Transverse colon (tissue), 4 donors: ENCODE measurements around the gene ZG16B. TPM values are rescaled to one million over a fixed set of nuclear protein-coding genes. Genes with fewer than 3 reads are reported as not detected.
A peak's percentile ranks its signal among the peaks of the same experiment; 100 is the strongest.

Experiments
- DNase-seq: peaks from one replicate; pipeline ENCODE4 v3.0.0-alpha.2; 2019
- H3K27ac ChIP-seq, 4 donors: fragments of 200-600 bp; sonication (generic); 2 replicates each; pipeline ENCODE4 v1.5.1; 2016 to 2018; ENCODE audit warnings: inconsistent platforms in 4 of 4
- H3K27me3 ChIP-seq: fragments of 200-600 bp; sonication (generic); 2 replicates; pipeline ENCODE4 v1.5.1; 2017; ENCODE audit warnings: inconsistent platforms
- H3K36me3 ChIP-seq, 4 donors: fragments of 200-600 bp; sonication (generic); 2 replicates each; pipeline ENCODE4 v1.5.1; 2017 to 2019; ENCODE audit warnings: inconsistent platforms in 4 of 4
- H3K4me1 ChIP-seq, 4 donors: fragments of 200-600 bp; sonication (generic); 2 replicates each; pipeline ENCODE4 v1.5.1; 2017 to 2020; ENCODE audit warnings: inconsistent platforms in 4 of 4
- H3K4me3 ChIP-seq, 4 donors: fragments of 200-600 bp; sonication (generic); 1 replicate in 1 of 4; 2 replicates in 3 of 4; pipeline versions ENCODE4 v1.5.1 to v1.6.1; 2017 to 2019; ENCODE audit warnings: inconsistent platforms in 4 of 4
- H3K9me3 ChIP-seq, 2 donors: fragments of 200-600 bp; sonication (generic); 2 replicates each; pipeline ENCODE4 v1.5.1; 2017 to 2019; ENCODE audit warnings: inconsistent platforms in 2 of 2
- CTCF ChIP-seq, 5 experiments: fragments of 200-600 bp in 3 of 5; fragments of 450-650 bp in 2 of 5; sonication (generic) in 3 of 5; IDR thresholded peaks; 1 replicate in 2 of 5; 2 replicates in 3 of 5; pipeline ENCODE4 v1.5.1; 2016 to 2017; ENCODE audit warnings: antibody characterized with exemption in 5 of 5, inconsistent platforms in 3 of 5, mild to moderate bottlenecking in 2 of 5, moderate library complexity in 1 of 5
- EP300 ChIP-seq: sonication (generic); formaldehyde crosslinking; IDR thresholded peaks from one replicate; pipeline ENCODE4 v1.6.1; 2017; ENCODE audit warnings: antibody characterized with exemption, low read depth
- POLR2A ChIP-seq: fragments of 450-650 bp; IDR thresholded peaks from one replicate; pipeline ENCODE4 v1.6.1; 2016; ENCODE audit warnings: antibody characterized with exemption, mild to moderate bottlenecking, moderate library complexity
- POLR2AphosphoS5 ChIP-seq, 3 donors: sonication (generic); formaldehyde crosslinking; IDR thresholded peaks; one replicate each; pipeline ENCODE4 v1.6.1; 2016; ENCODE audit warnings: antibody characterized with exemption in 3 of 3
- WGBS, 2 donors: methylation state at CpG; one replicate each; pipeline ENCODE4 v1.1.5; 2018; ENCODE audit warnings: low coverage in 1 of 2; 5-methylcytosine and 5-hydroxymethylcytosine counted together
- in situ Hi-C, 4 donors: fragments of 200-750 bp; cut with MboI; loops; one replicate each; pipeline versions ENCODE4 v1.15.0 to v1.15.1; 2017; ENCODE audit warnings: low sequenced_read_pairs in 3 of 4, low pct_ligation_motif_present in 1 of 4, low pct_unique_long_range_greater_than_20kb in 1 of 4
- intact Hi-C: fragments of 100-400 bp; cut with DNase I; formaldehyde crosslinking; loops from one replicate; pipeline ENCODE4 v1.15.1; 2023; ENCODE audit warnings: low total_unique reads
- total RNA-seq, 4 donors: library from RNA; depleted of rRNA; stranded (reverse); fragments of >200 nt; gene quantifications; one replicate each; pipeline ENCODE4 v1.1.0, GENCODE V29; 2016

The ZG16B gene
- total RNA-seq, 4 donors from 2014 or later, result 5.2 to 28.3 (median 15.9) TPM; not detected in 1

GRCh38 chr16:2817340-2818271 is 12.5 kb upstream of the ZG16B start:
- Histone ChIP-seq H3K27me3 (peaks cover 11% of the 10 kb centered on the region), H3K4me1 (peaks cover 0 to 4% (median 0%) of the 10 kb centered on the region in 4 donors), H3K9me3 (no peaks in the 10 kb centered on the region), H3K27ac (no peak overlapping the region), H3K36me3 (no peaks in the 10 kb centered on the region), H3K4me3 (peak overlapping the region in 1 of 4 donors; percentile 1)
- intact Hi-C loops (no loop called here), in situ Hi-C loops (no loop called here)
- no peak for TF ChIP-seq POLR2AphosphoS5 (IDR thresholded peaks at IDR 0.05)
- TF ChIP-seq EP300, result no peak
- TF ChIP-seq POLR2A, result no peak
- no peak for TF ChIP-seq CTCF (IDR thresholded peaks at IDR 0.05)
- DNase-seq, result peak; percentile 6
- 60 to 89% methylated on average over 1 to 68 of the region's 68 CpGs for WGBS, 2 donors

GRCh38 chr16:2818272-2818876 is 11.7 kb upstream of the ZG16B start:
- DNase-seq, result peak; percentile 5
- H3K4me1 ChIP-seq, result peaks cover 0 to 4% (median 0%) of the 10 kb centered on the region in 4 donors
- 85 to 100% methylated on average over 2 to 10 of the region's 10 CpGs for WGBS, 2 donors
- no peak overlapping the region for H3K4me3 ChIP-seq
- no peaks in the 10 kb centered on the region for H3K36me3 ChIP-seq
- H3K27me3 ChIP-seq, result peaks cover 11% of the 10 kb centered on the region
- H3K27ac ChIP-seq, result no peak overlapping the region
- TF ChIP-seq EP300 (no peak), POLR2A (no peak), POLR2AphosphoS5 (IDR thresholded peaks at IDR 0.05) (no peak), CTCF (IDR thresholded peaks at IDR 0.05) (no peak)
- intact Hi-C loops, result no loop called here
- in situ Hi-C loops, result no loop called here
- H3K9me3 ChIP-seq, result no peaks in the 10 kb centered on the region

GRCh38 chr16:2819179-2819938 is 10.7 kb upstream of the ZG16B start:
- Histone ChIP-seq H3K27ac (no peak overlapping the region), H3K4me1 (peaks cover 0 to 4% (median 0%) of the 10 kb centered on the region in 4 donors), H3K9me3 (no peaks in the 10 kb centered on the region), H3K4me3 (no peak overlapping the region), H3K27me3 (peaks cover 11% of the 10 kb centered on the region), H3K36me3 (no peaks in the 10 kb centered on the region)
- DNase-seq, result peak; percentile 3
- intact Hi-C loops (no loop called here), in situ Hi-C loops (no loop called here)
- WGBS, 2 donors, result 89 to 96% methylated on average over 5 to 18 of the region's 18 CpGs
- TF ChIP-seq POLR2AphosphoS5 (IDR thresholded peaks at IDR 0.05) (no peak), POLR2A (no peak), CTCF (IDR thresholded peaks at IDR 0.05) (no peak), EP300 (no peak)
